Measurements from ENCODE around the gene FMR1. TPM values are rescaled to one million over a fixed set of nuclear protein-coding genes. Genes with fewer than 3 reads are reported as not detected.

FMR1 gene
- total RNA-seq, 1 experiment from 2014 or later = 61.9 TPM

DNA sequence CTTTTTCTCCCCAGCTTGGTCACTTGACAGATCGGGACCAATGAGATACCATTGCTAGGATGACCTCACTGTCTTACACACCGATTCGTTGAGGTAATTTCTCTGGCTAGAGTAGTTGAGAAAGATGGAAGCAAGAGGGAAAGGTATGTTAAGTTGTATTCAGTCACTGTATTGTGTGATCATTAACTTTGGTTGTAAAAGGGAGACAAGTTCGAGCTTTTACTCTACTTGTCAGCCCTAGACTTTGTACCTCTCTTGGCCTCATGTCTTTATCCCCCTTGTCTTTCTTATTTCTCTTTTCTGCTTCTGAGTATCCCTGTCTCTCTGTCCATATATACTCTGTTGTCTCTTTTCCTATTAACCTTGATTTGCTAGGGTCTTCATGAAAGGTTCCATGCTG lies 15.5 kb downstream of the FMR1 start:
- Mint-ChIP-seq H3K4me1 (ENCODE audit: low read depth, unreplicated experiment) (no peaks in the 10 kb centered on the region), H3K4me3 (ENCODE audit: low read depth, unreplicated experiment) (no peak overlapping the region), H3K9me3 (ENCODE audit: low read depth, unreplicated experiment) (no peaks in the 10 kb centered on the region), H3K36me3 (ENCODE audit: insufficient read depth, unreplicated experiment) (peaks cover 8% of the 10 kb centered on the region), H3K27me3 (ENCODE audit: unreplicated experiment) (no peaks in the 10 kb centered on the region), H3K27ac (ENCODE audit: unreplicated experiment) (no peak overlapping the region)
- CTCF ChIA-PET = no interaction called here
- BruUV-seq (replicated peaks) = no TSS peak
- TF ChIP-seq, protein P1, sequence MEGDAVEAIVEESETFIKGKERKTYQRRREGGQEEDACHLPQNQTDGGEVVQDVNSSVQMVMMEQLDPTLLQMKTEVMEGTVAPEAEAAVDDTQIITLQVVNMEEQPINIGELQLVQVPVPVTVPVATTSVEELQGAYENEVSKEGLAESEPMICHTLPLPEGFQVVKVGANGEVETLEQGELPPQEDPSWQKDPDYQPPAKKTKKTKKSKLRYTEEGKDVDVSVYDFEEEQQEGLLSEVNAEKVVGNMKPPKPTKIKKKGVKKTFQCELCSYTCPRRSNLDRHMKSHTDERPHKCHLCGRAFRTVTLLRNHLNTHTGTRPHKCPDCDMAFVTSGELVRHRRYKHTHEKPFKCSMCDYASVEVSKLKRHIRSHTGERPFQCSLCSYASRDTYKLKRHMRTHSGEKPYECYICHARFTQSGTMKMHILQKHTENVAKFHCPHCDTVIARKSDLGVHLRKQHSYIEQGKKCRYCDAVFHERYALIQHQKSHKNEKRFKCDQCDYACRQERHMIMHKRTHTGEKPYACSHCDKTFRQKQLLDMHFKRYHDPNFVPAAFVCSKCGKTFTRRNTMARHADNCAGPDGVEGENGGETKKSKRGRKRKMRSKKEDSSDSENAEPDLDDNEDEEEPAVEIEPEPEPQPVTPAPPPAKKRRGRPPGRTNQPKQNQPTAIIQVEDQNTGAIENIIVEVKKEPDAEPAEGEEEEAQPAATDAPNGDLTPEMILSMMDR (IDR thresholded peaks at IDR 0.05; ENCODE audit: unreplicated experiment) = no peak
- intact Hi-C loops (cut with micrococcal nuclease; ENCODE audit: unreplicated experiment) = no loop called here
- no peak for DNase-seq

GRCh38 chrX:147933815-147934214 lies 22.1 kb downstream of the FMR1 start:
- TF ChIP-seq, protein P1 (IDR thresholded peaks at IDR 0.05; ENCODE audit: unreplicated experiment) = no peak
- BruUV-seq (replicated peaks) = no TSS peak
- no peaks in the 10 kb centered on the region for H3K27me3 Mint-ChIP-seq (ENCODE audit: unreplicated experiment)
- no peak overlapping the region for H3K27ac Mint-ChIP-seq (ENCODE audit: unreplicated experiment)
- CTCF ChIA-PET = no interaction called here
- intact Hi-C loops (cut with micrococcal nuclease; ENCODE audit: unreplicated experiment) = no loop called here
- peaks cover 14% of the 10 kb centered on the region for H3K36me3 Mint-ChIP-seq (ENCODE audit: insufficient read depth, unreplicated experiment)
- no peaks in the 10 kb centered on the region for H3K4me1 Mint-ChIP-seq (ENCODE audit: low read depth, unreplicated experiment)
- no peak overlapping the region for H3K4me3 Mint-ChIP-seq (ENCODE audit: low read depth, unreplicated experiment)
- H3K9me3 Mint-ChIP-seq (ENCODE audit: low read depth, unreplicated experiment) = no peaks in the 10 kb centered on the region
- DNase-seq = no peak

GRCh38 chrX:147935156-147935758 lies 23.5 kb downstream of the FMR1 start:
- peaks cover 14% of the 10 kb centered on the region for H3K36me3 Mint-ChIP-seq (ENCODE audit: insufficient read depth, unreplicated experiment)
- DNase-seq = no peak
- no peak overlapping the region for H3K4me3 Mint-ChIP-seq (ENCODE audit: low read depth, unreplicated experiment)
- BruUV-seq (replicated peaks) = no TSS peak
- intact Hi-C loops (cut with micrococcal nuclease; ENCODE audit: unreplicated experiment) = no loop called here
- H3K9me3 Mint-ChIP-seq (ENCODE audit: low read depth, unreplicated experiment) = no peaks in the 10 kb centered on the region
- H3K4me1 Mint-ChIP-seq (ENCODE audit: low read depth, unreplicated experiment) = no peaks in the 10 kb centered on the region
- TF ChIP-seq, protein P1 (IDR thresholded peaks at IDR 0.05; ENCODE audit: unreplicated experiment) = no peak
- CTCF ChIA-PET = no interaction called here
- H3K27me3 Mint-ChIP-seq (ENCODE audit: unreplicated experiment) = no peaks in the 10 kb centered on the region
- no peak overlapping the region for H3K27ac Mint-ChIP-seq (ENCODE audit: unreplicated experiment)

- Mint-ChIP-seq H3K9me3 (ENCODE audit: low read depth, unreplicated experiment) (no peaks in the 10 kb centered on the region), H3K36me3 (ENCODE audit: insufficient read depth, unreplicated experiment) (peaks cover 19% of the 10 kb centered on the region), H3K4me1 (ENCODE audit: low read depth, unreplicated experiment) (no peaks in the 10 kb centered on the region), H3K27me3 (ENCODE audit: unreplicated experiment) (no peaks in the 10 kb centered on the region), H3K27ac (ENCODE audit: unreplicated experiment) (no peak overlapping the region), H3K4me3 (ENCODE audit: low read depth, unreplicated experiment) (no peak overlapping the region)
- intact Hi-C loops (cut with micrococcal nuclease; ENCODE audit: unreplicated experiment) = no loop called here
- CTCF ChIA-PET = no interaction called here
- TF ChIP-seq, protein P1 (IDR thresholded peaks at IDR 0.05; ENCODE audit: unreplicated experiment) = no peak
- no peak for DNase-seq
- no TSS peak for BruUV-seq (replicated peaks)
These were observed 33.6 kb downstream of the FMR1 start for GRCh38 chrX:147945286-147945685.

All from Calu3 (cell line).